ENCODE results near the gene EPHA3. TPM values are rescaled to one million over a fixed set of nuclear protein-coding genes. Genes with fewer than 3 reads are reported as not detected.

The EPHA3 gene
- total and polyA plus RNA-seq, 2 donors (not counting 1 experiment from before 2014, with no cell fraction given) = 0.01 TPM; not detected in 1

- Mint-ChIP-seq H3K9me3 (ENCODE audit: insufficient read depth) (no peaks in the 10 kb centered on the region), H3K4me3 (no peak overlapping the region), H3K27me3 (no peaks in the 10 kb centered on the region), H3K27ac (no peak overlapping the region), H3K4me1 (no peaks in the 10 kb centered on the region)
- Histone ChIP-seq H3K27ac (ENCODE audit: low read length in 2 of 2) (no peak overlapping the region), H3K4me1 (ENCODE audit: control insufficient read depth in 2 of 2, insufficient read depth in 2 of 2, low read length in 2 of 2) (no peaks in the 10 kb centered on the region), H3K79me2 (ENCODE audit: control insufficient read depth, insufficient read depth, low read length) (no peaks in the 10 kb centered on the region), H3K4me3 (ENCODE audit: control extremely low read depth in 1 of 5, extremely low read depth in 1 of 5, insufficient read depth in 1 of 5, low read depth in 2 of 5, low read length in 4 of 5) (no peak overlapping the region), H3K36me3 (replicated peaks in 1 of 2; ENCODE audit: control extremely low read depth in 1 of 2, control insufficient read depth in 1 of 2, extremely low read depth in 1 of 2, insufficient read depth in 2 of 2, low read length in 1 of 2) (no peaks in the 10 kb centered on the region), H3K4me2 (replicated peaks; ENCODE audit: low read depth, low read length, poor library complexity, severe bottlenecking) (no peak overlapping the region), H2AFZ (ENCODE audit: insufficient read depth, low read depth, low read length, poor library complexity, severe bottlenecking) (no peak overlapping the region), H3K27me3 (replicated peaks in 1 of 4; ENCODE audit: control extremely low read depth in 1 of 4, control insufficient read depth in 3 of 4, insufficient read depth in 4 of 4, low read length in 3 of 4) (no peaks in the 10 kb centered on the region), H3K9ac (ENCODE audit: low read length) (no peak overlapping the region), H3K9me3 (ENCODE audit: control extremely low read depth in 1 of 3, control insufficient read depth in 2 of 3, insufficient read depth in 1 of 3, low read length in 2 of 3) (no peaks in the 10 kb centered on the region), H4K20me1 (ENCODE audit: control insufficient read depth, insufficient read depth, low read length, poor library complexity, severe bottlenecking) (no peaks in the 10 kb centered on the region)
- intact Hi-C loops (cut with micrococcal nuclease) = no loop called here
- CTCF ChIA-PET = no interaction called here
- POLR2A ChIA-PET = no interaction called here
- DNase-seq (no peak), ATAC-seq (ENCODE audit: low read depth) (no peak)
- TF ChIP-seq EZH2 (IDR thresholded peaks at IDR 0.05; ENCODE audit: borderline replicate concordance, insufficient read depth, low read depth, low read length, poor library complexity, severe bottlenecking) = no peak
- TF ChIP-seq, protein P1, sequence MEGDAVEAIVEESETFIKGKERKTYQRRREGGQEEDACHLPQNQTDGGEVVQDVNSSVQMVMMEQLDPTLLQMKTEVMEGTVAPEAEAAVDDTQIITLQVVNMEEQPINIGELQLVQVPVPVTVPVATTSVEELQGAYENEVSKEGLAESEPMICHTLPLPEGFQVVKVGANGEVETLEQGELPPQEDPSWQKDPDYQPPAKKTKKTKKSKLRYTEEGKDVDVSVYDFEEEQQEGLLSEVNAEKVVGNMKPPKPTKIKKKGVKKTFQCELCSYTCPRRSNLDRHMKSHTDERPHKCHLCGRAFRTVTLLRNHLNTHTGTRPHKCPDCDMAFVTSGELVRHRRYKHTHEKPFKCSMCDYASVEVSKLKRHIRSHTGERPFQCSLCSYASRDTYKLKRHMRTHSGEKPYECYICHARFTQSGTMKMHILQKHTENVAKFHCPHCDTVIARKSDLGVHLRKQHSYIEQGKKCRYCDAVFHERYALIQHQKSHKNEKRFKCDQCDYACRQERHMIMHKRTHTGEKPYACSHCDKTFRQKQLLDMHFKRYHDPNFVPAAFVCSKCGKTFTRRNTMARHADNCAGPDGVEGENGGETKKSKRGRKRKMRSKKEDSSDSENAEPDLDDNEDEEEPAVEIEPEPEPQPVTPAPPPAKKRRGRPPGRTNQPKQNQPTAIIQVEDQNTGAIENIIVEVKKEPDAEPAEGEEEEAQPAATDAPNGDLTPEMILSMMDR (IDR thresholded peaks at IDR 0.05) = no peak
Measured at GRCh38 chr3:89154416-89154815, 47.0 kb downstream of the EPHA3 start.

DNA sequence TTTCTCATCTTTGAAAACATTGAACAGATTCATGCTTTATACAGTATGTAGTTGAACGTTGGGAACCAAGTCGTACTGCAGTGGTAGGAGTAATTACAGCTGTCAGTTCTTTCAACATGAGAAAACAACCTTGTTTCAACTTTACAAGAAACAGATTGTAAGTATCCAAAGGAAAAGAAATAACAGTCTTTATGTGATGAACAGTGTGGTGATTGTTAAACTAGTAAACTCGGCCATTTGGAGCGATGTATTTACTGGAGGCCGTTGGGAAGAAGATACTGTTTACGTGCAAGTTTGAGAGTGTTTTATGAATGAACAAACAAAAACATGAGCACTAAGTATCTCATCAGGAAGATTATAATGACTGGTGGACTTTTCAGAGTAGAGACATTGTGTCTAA lies 48.4 kb downstream of the EPHA3 start:
- Histone ChIP-seq H3K4me1 (ENCODE audit: control insufficient read depth in 2 of 2, insufficient read depth in 2 of 2, low read length in 2 of 2) (no peaks in the 10 kb centered on the region), H2AFZ (ENCODE audit: insufficient read depth, low read depth, low read length, poor library complexity, severe bottlenecking) (no peak overlapping the region), H3K4me2 (replicated peaks; ENCODE audit: low read depth, low read length, poor library complexity, severe bottlenecking) (no peak overlapping the region), H3K27ac (ENCODE audit: low read length in 2 of 2) (no peak overlapping the region), H3K27me3 (replicated peaks in 1 of 4; ENCODE audit: control extremely low read depth in 1 of 4, control insufficient read depth in 3 of 4, insufficient read depth in 4 of 4, low read length in 3 of 4) (no peaks in the 10 kb centered on the region), H3K4me3 (ENCODE audit: control extremely low read depth in 1 of 5, extremely low read depth in 1 of 5, insufficient read depth in 1 of 5, low read depth in 2 of 5, low read length in 4 of 5) (no peak overlapping the region), H3K79me2 (ENCODE audit: control insufficient read depth, insufficient read depth, low read length) (no peaks in the 10 kb centered on the region), H3K36me3 (replicated peaks in 1 of 2; ENCODE audit: control extremely low read depth in 1 of 2, control insufficient read depth in 1 of 2, extremely low read depth in 1 of 2, insufficient read depth in 2 of 2, low read length in 1 of 2) (no peaks in the 10 kb centered on the region), H3K9me3 (ENCODE audit: control extremely low read depth in 1 of 3, control insufficient read depth in 2 of 3, insufficient read depth in 1 of 3, low read length in 2 of 3) (no peaks in the 10 kb centered on the region), H3K9ac (ENCODE audit: low read length) (no peak overlapping the region), H4K20me1 (ENCODE audit: control insufficient read depth, insufficient read depth, low read length, poor library complexity, severe bottlenecking) (no peaks in the 10 kb centered on the region)
- Mint-ChIP-seq H3K27me3 (no peaks in the 10 kb centered on the region), H3K9me3 (ENCODE audit: insufficient read depth) (no peaks in the 10 kb centered on the region), H3K27ac (no peak overlapping the region), H3K4me3 (no peak overlapping the region), H3K4me1 (no peaks in the 10 kb centered on the region)
- TF ChIP-seq EZH2 (IDR thresholded peaks at IDR 0.05; ENCODE audit: borderline replicate concordance, insufficient read depth, low read depth, low read length, poor library complexity, severe bottlenecking) = no peak
- TF ChIP-seq, protein P1 (IDR thresholded peaks at IDR 0.05) = no peak
- WGBS (ENCODE audit: insufficient coverage) = no CpG with 5 or more reads among the region's 6 CpGs
- POLR2A ChIA-PET = no interaction called here
- intact Hi-C loops (cut with micrococcal nuclease) = no loop called here
- DNase-seq = no peak
- CTCF ChIA-PET = no interaction called here
- ATAC-seq (ENCODE audit: low read depth) = no peak

Measured in B cell (primary cell).